HG03064 (cell line): Measurements from ENCODE around the gene PPP2R5E.
"Not testable (repeated sequence)": the region's sequence is repeated elsewhere in the genome, so short reads cannot be mapped to it uniquely, and the experiment has no call there.

Experiments
- ATAC-seq: cut with Tn5 transposase; IDR thresholded peaks from one replicate; pipeline ENCODE4 v1.9.1; 2021; ENCODE audit warnings: low read depth; ENCODE audit not compliant: unreplicated experiment

Gene PPP2R5E

GRCh38 chr14:63543000-63543825 lies at the start of gene PPP2R5E:
TSS of gene PPP2R5E (minus strand) at chr14:63543377. CDS start at chr14:63539685, 3,692 bp downstream.
- ATAC-seq, result peak; percentile 91

- not testable (repeated sequence) for ATAC-seq
Measured at GRCh38 chr14:63583046-63583445, 39.9 kb upstream of the PPP2R5E start.

GRCh38 chr14:63581491-63581890 lies 38.3 kb upstream of the PPP2R5E start:
- ATAC-seq, result no peak

GRCh38 chr14:63578300-63578699 lies 35.1 kb upstream of the PPP2R5E start:
- no peak for ATAC-seq

- ATAC-seq, result no peak
Measured at GRCh38 chr14:63573581-63573980, 30.4 kb upstream of the PPP2R5E start.

- no peak for ATAC-seq
Measured at GRCh38 chr14:63565448-63565847, 22.3 kb upstream of the PPP2R5E start.

- ATAC-seq, result no peak
Measured at GRCh38 chr14:63564318-63564717, 21.1 kb upstream of the PPP2R5E start.

- ATAC-seq, result no peak
Measured at GRCh38 chr14:63563370-63564026, 20.3 kb upstream of the PPP2R5E start.

GRCh38 chr14:63562405-63562804 lies 19.2 kb upstream of the PPP2R5E start:
- ATAC-seq, result no peak

- no peak for ATAC-seq
Measured at GRCh38 chr14:63555572-63555971, 12.4 kb upstream of the PPP2R5E start.

- ATAC-seq, result no peak
Measured at GRCh38 chr14:63551332-63551731, 8.2 kb upstream of the PPP2R5E start.

- ATAC-seq, result no peak
Measured at GRCh38 chr14:63547798-63548335, 4.7 kb upstream of the PPP2R5E start.

- ATAC-seq, result no peak
Measured at GRCh38 chr14:63545431-63545830, 2.3 kb upstream of the PPP2R5E start.

GRCh38 chr14:63544591-63545299 lies 1.6 kb upstream of the PPP2R5E start:
- no peak for ATAC-seq

GRCh38 chr14:63543826-63544406 lies 739 bp upstream of the PPP2R5E start:
- ATAC-seq, result peak; percentile 24

- peak; percentile 3 for ATAC-seq
Measured at GRCh38 chr14:63542231-63542999, 762 bp downstream of the PPP2R5E start.

GRCh38 chr14:63535918-63536317 lies 7.3 kb downstream of the PPP2R5E start:
- no peak for ATAC-seq

- no peak for ATAC-seq
Measured at GRCh38 chr14:63533474-63533873, 9.7 kb downstream of the PPP2R5E start.

- no peak for ATAC-seq
Measured at GRCh38 chr14:63524537-63525155, 18.5 kb downstream of the PPP2R5E start.
